K562 (cell line): ENCODE data around the gene SFXN2. TPM values are rescaled to one million over a fixed set of nuclear protein-coding genes. Genes with fewer than 3 reads are reported as not detected.

Source experiments
- AFF1 ChIP-seq, 2 experiments: fragments of 450-650 bp; IDR thresholded peaks; 2 replicates each; pipeline ENCODE4 v1.6.1; 2018; ENCODE audit warnings: mild to moderate bottlenecking in 2 of 2, low read depth in 1 of 2; ENCODE audit not compliant: partially characterized antibody in 2 of 2
- ASH1L ChIP-seq: fragments of 450-650 bp; IDR thresholded peaks from 2 replicates; pipeline ENCODE4 v1.6.1; 2018; ENCODE audit warnings: borderline replicate concordance, mild to moderate bottlenecking, low read depth; ENCODE audit not compliant: partially characterized antibody
- CBX8 ChIP-seq: fragments of 200-600 bp; sonication (generic); IDR thresholded peaks from 2 replicates; pipeline ENCODE4 v1.6.1; 2012; ENCODE audit warnings: borderline replicate concordance, mixed run types, low read depth, mild to moderate bottlenecking, moderate library complexity, mixed read lengths, low read length, control low read depth, inconsistent platforms; ENCODE audit not compliant: poor library complexity, severe bottlenecking; ENCODE audit errors: extremely low read depth
- CTCF ChIP-seq, 3 experiments: IDR thresholded peaks in 2 of 3; conservative IDR thresholded peaks in 1 of 3; 2 replicates each; pipeline ENCODE4 v1.5.1; 2011 to 2012; ENCODE audit warnings: low read length in 3 of 3, mild to moderate bottlenecking in 3 of 3, control low read depth in 2 of 3, improper control_type of control experiment in 1 of 3, inconsistent platforms in 1 of 3, low read depth in 1 of 3, mixed read lengths in 1 of 3, moderate library complexity in 1 of 3; ENCODE audit not compliant: insufficient read depth in 2 of 3
- ETV5 ChIP-seq: sonication (generic); formaldehyde crosslinking; IDR thresholded peaks from 2 replicates; pipeline ENCODE4 v1.4.0; 2020; ENCODE audit warnings: low read depth, mild to moderate bottlenecking, missing genetic modification reagents
- HMBOX1 ChIP-seq: sonication (generic); IDR thresholded peaks from 2 replicates; pipeline ENCODE4 v1.6.1; 2016
- KLF13 ChIP-seq: fragments of 450-650 bp; IDR thresholded peaks from 2 replicates; pipeline ENCODE4 v1.6.1; 2016; ENCODE audit warnings: missing genetic modification characterization, low read depth, mild to moderate bottlenecking, missing compliant biosample characterization, moderate library complexity, borderline replicate concordance
- PHF21A ChIP-seq: fragments of 450-650 bp; IDR thresholded peaks from 2 replicates; pipeline ENCODE4 v1.6.1; 2017; ENCODE audit warnings: low read depth, borderline replicate concordance
- POLR2A ChIP-seq: fragments of 450-650 bp; conservative IDR thresholded peaks from 2 replicates; pipeline ENCODE4 v1.6.1; 2016
- POU5F1 ChIP-seq: fragments of 150-350 bp; IDR thresholded peaks from 2 replicates; pipeline ENCODE4 v1.6.1; 2014; ENCODE audit warnings: borderline replicate concordance, low read length, low read depth, mild to moderate bottlenecking; ENCODE audit not compliant: partially characterized antibody
- SOX6 ChIP-seq: fragments of 450-650 bp; IDR thresholded peaks from 2 replicates; pipeline ENCODE4 v1.6.1; 2014; ENCODE audit warnings: mild to moderate bottlenecking
- SPI1 ChIP-seq: IDR thresholded peaks from 2 replicates; pipeline ENCODE4 v1.6.1; 2011; ENCODE audit warnings: low read depth, low read length, control low read depth, borderline replicate concordance
- TAF7 ChIP-seq: fragments of 450-650 bp; IDR thresholded peaks from 2 replicates; pipeline ENCODE4 v1.6.1; 2016; ENCODE audit warnings: missing genetic modification characterization, missing compliant biosample characterization
- ZNF740 ChIP-seq, 3 experiments: fragments of 200-800 bp in 1 of 3; sonication (Bioruptor generic) in 1 of 3; sonication (generic) in 1 of 3; formaldehyde crosslinking in 1 of 3; IDR thresholded peaks; 2 replicates each; pipeline versions ENCODE4 v1.6.1 to v1.8.0; 2016 to 2022; ENCODE audit warnings: mild to moderate bottlenecking in 2 of 3, missing compliant biosample characterization in 2 of 3, missing genetic modification characterization in 2 of 3, missing genetic modification reagents in 1 of 3
- polyA plus RNA-seq, 8 experiments: library from polyadenylated mRNA; depleted of rRNA in 4 of 8; stranded (reverse) in 5 of 8; unstranded in 3 of 8; fragments of >200 nt; fragmentation: Nextera tagmentation in 2 of 8; fragmentation: Illumina TruSeq in 1 of 8; extraction: Ambion mirVana in 2 of 8; extraction: Trizol in 1 of 8; gene quantifications; 2 replicates each; pipeline versions ENCODE4 v1.2.1 to v1.2.3, GENCODE V29; 2011 to 2014; ENCODE audit warnings: inconsistent platforms in 1 of 8, missing spikeins in 1 of 8
- total RNA-seq, 7 experiments: library from RNA; depleted of rRNA in 6 of 7; stranded (reverse); fragments of >200 nt in 6 of 7; fragmentation: Illumina TruSeq in 2 of 7; extraction: Trizol in 2 of 7; gene quantifications; 2 replicates each; pipeline versions ENCODE4 v1.2.1 to v1.2.3, GENCODE V29; 2011 to 2021; ENCODE audit warnings: low replicate concordance in 1 of 7
- TF ChIP-seq, protein P1 (sequence below): fragments of 450-650 bp; IDR thresholded peaks from 2 replicates; pipeline ENCODE4 v1.6.1; 2018; ENCODE audit not compliant: partially characterized antibody

SFXN2 gene
- total and polyA plus RNA-seq, 9 of the 15 experiments (the other 6 are each of a cell fraction or from before 2014, with no cell fraction given): 7.3 to 23.8 (median 15.7) TPM

- TF ChIP-seq ZNF740 (CRISPR knock-in tag; IDR thresholded peaks at IDR 0.05) (0 out of 2 replicates have a peak, but pooled peaks have one; percentile 20), ZNF740 (tag; IDR thresholded peaks at IDR 0.05) (no peak), SOX6 (0 out of 2 replicates have a peak, but pooled peaks have one; percentile 12), KLF13 (no peak), HMBOX1 (no peak), TAF7 (tag) (no peak), POU5F1 (no peak), CBX8 (no peak), ASH1L (no peak), PHF21A (no peak), ETV5 (CRISPR knock-in tag) (0 out of 2 replicates have a peak, but pooled peaks have one; percentile 8), CTCF (IDR thresholded peaks at IDR 0.05 in 2 of 3, conservative IDR thresholded peaks at IDR 0.05 in 1 of 3; ENCODE audit: insufficient read depth in 2 of 3, low read depth in 1 of 3, low read length in 3 of 3) (0 out of 6 replicates have a peak, but pooled peaks of 2 of the 3 experiments have one; percentile 24 to 41), SPI1 (0 out of 2 replicates have a peak, but pooled peaks have one; percentile 9), POLR2A (0 out of 2 replicates have a peak, but pooled peaks have one; percentile 46), AFF1 (IDR thresholded peaks at IDR 0.05; ENCODE audit: low read depth in 1 of 2, partially characterized antibody in 2 of 2) (no peak)
- TF ChIP-seq, protein P1, sequence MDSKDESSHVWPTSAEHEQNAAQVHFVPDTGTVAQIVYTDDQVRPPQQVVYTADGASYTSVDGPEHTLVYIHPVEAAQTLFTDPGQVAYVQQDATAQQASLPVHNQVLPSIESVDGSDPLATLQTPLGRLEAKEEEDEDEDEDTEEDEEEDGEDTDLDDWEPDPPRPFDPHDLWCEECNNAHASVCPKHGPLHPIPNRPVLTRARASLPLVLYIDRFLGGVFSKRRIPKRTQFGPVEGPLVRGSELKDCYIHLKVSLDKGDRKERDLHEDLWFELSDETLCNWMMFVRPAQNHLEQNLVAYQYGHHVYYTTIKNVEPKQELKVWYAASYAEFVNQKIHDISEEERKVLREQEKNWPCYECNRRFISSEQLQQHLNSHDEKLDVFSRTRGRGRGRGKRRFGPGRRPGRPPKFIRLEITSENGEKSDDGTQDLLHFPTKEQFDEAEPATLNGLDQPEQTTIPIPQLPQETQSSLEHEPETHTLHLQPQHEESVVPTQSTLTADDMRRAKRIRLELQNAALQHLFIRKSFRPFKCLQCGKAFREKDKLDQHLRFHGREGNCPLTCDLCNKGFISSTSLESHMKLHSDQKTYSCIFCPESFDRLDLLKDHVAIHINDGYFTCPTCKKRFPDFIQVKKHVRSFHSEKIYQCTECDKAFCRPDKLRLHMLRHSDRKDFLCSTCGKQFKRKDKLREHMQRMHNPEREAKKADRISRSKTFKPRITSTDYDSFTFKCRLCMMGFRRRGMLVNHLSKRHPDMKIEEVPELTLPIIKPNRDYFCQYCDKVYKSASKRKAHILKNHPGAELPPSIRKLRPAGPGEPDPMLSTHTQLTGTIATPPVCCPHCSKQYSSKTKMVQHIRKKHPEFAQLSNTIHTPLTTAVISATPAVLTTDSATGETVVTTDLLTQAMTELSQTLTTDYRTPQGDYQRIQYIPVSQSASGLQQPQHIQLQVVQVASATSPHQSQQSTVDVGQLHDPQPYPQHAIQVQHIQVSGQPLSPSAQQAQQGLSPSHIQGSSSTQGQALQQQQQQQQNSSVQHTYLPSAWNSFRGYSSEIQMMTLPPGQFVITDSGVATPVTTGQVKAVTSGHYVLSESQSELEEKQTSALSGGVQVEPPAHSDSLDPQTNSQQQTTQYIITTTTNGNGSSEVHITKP: peak; percentile 41
Measured at GRCh38 chr10:102713539-102713813, 960 bp upstream of the SFXN2 start (continued).
